Activated CD8-positive, alpha-beta T cell treated with anti-CD3 and anti-CD28 coated beads for 36 hours (primary cell): ENCODE measurements around the gene DAPK1. TPM values are rescaled to one million over a fixed set of nuclear protein-coding genes. Genes with fewer than 3 reads are reported as not detected.

ENCODE experiments used
- ATAC-seq: fragments of 200-7000 bp; cut with Tn5 transposase; one replicate; pipeline ENCODE4 v1.10.0; 2021; ENCODE audit warnings: mild to moderate bottlenecking, moderate library complexity
- CTCF ChIA-PET: fragments of 350-600 bp; sonication (Branson Sonifier 250); formaldehyde crosslinking; loops from one replicate; lab custom pipeline; 2021; ENCODE audit warnings: antibody characterized with exemption; lab: Charles Lee
- POLR2A ChIA-PET: fragments of 350-600 bp; sonication (Branson Sonifier 250); formaldehyde crosslinking; loops from one replicate; lab custom pipeline; 2021; ENCODE audit warnings: antibody characterized with exemption; lab: Charles Lee
- DNase-seq: peaks from one replicate; pipeline ENCODE4 v3.0.0-alpha.2; 2020
- H3K27ac Mint-ChIP-seq: one replicate; pipeline ENCODE4 v1.8.0; 2021; ENCODE audit warnings: mild to moderate bottlenecking, mixed read lengths
- H3K27me3 Mint-ChIP-seq: one replicate; pipeline ENCODE4 v1.8.0; 2021; ENCODE audit warnings: mixed read lengths
- H3K36me3 Mint-ChIP-seq: one replicate; pipeline ENCODE4 v1.8.0; 2021; ENCODE audit warnings: low read depth, mixed read lengths
- H3K4me1 Mint-ChIP-seq: one replicate; pipeline ENCODE4 v1.8.0; 2021; ENCODE audit warnings: low read depth, mixed read lengths
- H3K4me3 Mint-ChIP-seq: one replicate; pipeline ENCODE4 v1.8.0; 2021; ENCODE audit warnings: mild to moderate bottlenecking, moderate library complexity, mixed read lengths
- H3K9me3 Mint-ChIP-seq: one replicate; pipeline ENCODE4 v1.8.0; 2021; ENCODE audit warnings: mixed read lengths
- intact Hi-C: fragments of 100-400 bp; cut with micrococcal nuclease; formaldehyde crosslinking; loops from one replicate; pipeline ENCODE4 v1.10.0; 2022
- total RNA-seq, 2 experiments: library from RNA; stranded (reverse); gene quantifications; one replicate each; pipeline ENCODE4 v1.2.3, GENCODE V29; 2021
- TF ChIP-seq, protein P1 (sequence below): fragments of 200-600 bp; IDR thresholded peaks from one replicate; pipeline ENCODE4 v1.8.0; 2022; ENCODE audit warnings: antibody characterized with exemption, mild to moderate bottlenecking

The DAPK1 gene
- total RNA-seq, 2 experiments from 2014 or later, result 1.7 to 2.1 TPM

DNA sequence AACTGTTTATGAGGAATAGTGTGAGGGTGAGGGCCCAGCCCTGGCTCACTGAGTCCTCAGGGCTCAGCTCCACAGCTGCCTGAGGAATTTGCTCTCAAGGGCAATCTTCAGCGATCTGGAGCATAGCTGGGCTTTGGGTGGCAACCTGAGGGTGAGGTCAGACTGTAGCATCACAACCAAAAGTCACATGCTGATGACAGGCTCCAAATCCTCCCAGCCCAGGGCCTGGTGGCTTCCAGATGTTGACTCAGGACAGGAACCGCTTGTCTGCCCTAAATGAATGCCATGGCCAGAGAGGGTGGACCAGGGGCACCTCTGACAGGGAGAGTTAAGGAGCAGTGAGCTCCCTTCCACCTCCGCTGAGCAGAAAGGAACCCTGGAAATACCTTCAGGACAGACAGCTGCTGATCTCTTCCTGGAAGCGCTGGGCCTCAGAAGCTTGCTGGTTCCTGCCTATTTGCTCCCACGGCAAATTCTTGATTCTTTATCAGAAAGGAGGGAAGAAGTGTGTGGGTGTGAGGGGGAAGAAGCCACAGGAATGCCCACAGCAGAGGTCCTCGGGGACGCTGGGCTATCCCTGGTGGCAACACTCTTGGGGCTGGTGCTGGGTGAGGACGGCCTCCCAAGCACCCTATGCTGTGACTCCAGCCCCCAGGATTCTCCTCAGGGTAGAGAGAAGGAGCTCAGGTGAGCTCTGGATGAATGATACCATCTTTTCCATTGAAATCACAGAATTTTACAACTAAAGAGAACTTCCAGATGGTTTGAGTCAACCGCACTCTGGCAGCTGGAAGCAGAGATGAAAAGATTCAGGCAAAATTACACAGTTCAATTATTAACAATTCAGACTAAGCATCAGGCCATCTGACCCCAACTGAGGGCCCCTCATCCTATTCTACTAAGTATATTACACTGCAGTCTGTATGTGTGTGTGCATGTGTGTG, 214.5 kb downstream of the DAPK1 start:
- Mint-ChIP-seq H3K4me1 (peaks cover 22% of the 10 kb centered on the region), H3K27ac (no peak overlapping the region), H3K27me3 (peaks cover 1% of the 10 kb centered on the region), H3K36me3 (no peaks in the 10 kb centered on the region), H3K4me3 (no peak overlapping the region), H3K9me3 (no peaks in the 10 kb centered on the region)
- POLR2A ChIA-PET, result no interaction called here
- TF ChIP-seq, protein P1, sequence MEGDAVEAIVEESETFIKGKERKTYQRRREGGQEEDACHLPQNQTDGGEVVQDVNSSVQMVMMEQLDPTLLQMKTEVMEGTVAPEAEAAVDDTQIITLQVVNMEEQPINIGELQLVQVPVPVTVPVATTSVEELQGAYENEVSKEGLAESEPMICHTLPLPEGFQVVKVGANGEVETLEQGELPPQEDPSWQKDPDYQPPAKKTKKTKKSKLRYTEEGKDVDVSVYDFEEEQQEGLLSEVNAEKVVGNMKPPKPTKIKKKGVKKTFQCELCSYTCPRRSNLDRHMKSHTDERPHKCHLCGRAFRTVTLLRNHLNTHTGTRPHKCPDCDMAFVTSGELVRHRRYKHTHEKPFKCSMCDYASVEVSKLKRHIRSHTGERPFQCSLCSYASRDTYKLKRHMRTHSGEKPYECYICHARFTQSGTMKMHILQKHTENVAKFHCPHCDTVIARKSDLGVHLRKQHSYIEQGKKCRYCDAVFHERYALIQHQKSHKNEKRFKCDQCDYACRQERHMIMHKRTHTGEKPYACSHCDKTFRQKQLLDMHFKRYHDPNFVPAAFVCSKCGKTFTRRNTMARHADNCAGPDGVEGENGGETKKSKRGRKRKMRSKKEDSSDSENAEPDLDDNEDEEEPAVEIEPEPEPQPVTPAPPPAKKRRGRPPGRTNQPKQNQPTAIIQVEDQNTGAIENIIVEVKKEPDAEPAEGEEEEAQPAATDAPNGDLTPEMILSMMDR, result no peak
- ATAC-seq, result no peak
- CTCF ChIA-PET, result interaction anchor here (1.2 kb wide), 1 partner anchor 106 kb away, joined by 4 read pairs; no protein-coding TSS in a partner anchor
- intact Hi-C loops, result no loop called here
- no peak for DNase-seq

DNA sequence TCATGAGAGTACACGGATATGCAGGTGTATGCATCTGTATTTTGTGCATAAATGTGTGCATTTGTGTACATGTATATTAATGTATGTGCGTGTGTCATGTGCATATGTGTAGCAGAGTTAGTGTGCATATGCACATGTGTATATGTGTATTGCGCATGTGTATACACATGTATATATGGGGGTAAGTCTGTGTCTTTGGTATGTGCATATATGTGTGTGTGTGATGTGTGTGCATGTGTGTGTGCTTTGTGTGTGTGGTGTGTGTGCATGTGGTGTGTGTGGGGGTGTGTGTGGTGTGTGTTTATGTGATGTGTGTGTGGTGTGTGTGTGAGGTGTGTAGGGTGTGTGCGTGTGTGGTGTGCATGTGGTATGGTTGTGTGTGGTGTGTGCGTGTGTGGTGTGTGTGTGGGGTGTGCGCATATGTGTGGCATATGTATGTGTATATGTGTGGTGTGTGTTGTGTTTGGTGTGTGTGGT, 215.2 kb downstream of the DAPK1 start:
- TF ChIP-seq, protein P1, result no peak
- Mint-ChIP-seq H3K36me3 (no peaks in the 10 kb centered on the region), H3K9me3 (no peaks in the 10 kb centered on the region), H3K27ac (no peak overlapping the region), H3K4me1 (peaks cover 19% of the 10 kb centered on the region), H3K4me3 (no peak overlapping the region), H3K27me3 (peaks cover 1% of the 10 kb centered on the region)
- POLR2A ChIA-PET, result no interaction called here
- DNase-seq (no peak), ATAC-seq (no peak)
- intact Hi-C loops, result no loop called here
- CTCF ChIA-PET, result no interaction called here

DNA sequence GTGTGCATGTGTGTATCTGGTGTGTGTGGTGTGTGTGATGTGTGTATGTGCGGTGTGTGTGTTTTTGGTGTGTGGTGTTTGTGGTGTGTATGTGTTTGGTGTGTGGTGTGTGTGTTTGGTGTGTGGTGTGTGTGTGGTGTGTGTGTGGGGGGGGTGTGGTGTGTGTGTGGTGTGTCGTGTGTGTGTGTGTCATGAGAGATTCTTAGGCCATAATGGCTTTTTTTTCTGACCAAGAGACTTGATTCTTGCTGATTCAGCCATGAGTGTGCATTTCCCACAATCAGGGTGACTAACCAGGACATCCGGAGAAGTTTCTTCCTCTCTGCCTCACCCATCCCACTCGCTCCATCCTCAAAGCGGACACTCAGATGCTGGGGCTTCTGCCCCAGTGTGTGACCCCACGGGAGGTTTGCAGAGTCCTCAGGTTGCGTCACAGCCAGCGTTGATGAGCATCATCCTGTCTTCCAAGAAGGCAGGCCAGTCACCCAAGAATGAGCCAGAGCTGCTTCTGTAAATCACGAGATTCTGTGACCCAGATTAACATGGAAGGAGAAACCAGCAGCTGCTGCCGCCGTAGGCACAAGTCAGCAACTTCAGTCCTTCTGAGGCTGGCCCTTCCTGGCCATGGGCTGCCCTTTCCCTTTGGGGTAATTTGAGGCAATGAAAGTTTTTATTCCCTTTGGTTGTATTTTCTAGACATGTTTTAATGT, 215.8 kb downstream of the DAPK1 start:
- H3K4me3 Mint-ChIP-seq, result no peak overlapping the region
- CTCF ChIA-PET, result no interaction called here
- DNase-seq, result peak; percentile 24

DNA sequence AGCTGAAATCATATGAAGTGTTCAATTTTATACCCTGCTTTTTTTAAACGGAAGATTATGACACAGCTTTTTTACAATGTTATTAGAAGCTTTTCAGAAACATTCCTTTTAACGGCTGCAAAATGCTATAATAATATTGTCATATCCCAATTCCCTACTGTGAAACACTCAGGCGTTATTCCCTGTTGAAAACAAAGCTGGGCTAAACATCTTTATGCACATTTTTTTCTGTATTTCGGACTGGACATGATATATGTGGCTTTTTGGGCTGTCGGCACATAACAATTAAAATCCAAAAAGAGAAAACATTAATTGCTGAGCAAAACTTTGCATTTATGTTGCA, 216.3 kb downstream of the DAPK1 start:
- Mint-ChIP-seq H3K27ac (no peak overlapping the region), H3K36me3 (no peaks in the 10 kb centered on the region), H3K9me3 (no peaks in the 10 kb centered on the region), H3K4me1 (peaks cover 10% of the 10 kb centered on the region), H3K27me3 (peaks cover 1% of the 10 kb centered on the region), H3K4me3 (no peak overlapping the region)
- DNase-seq (no peak), ATAC-seq (no peak)
- TF ChIP-seq, protein P1, result no peak
- POLR2A ChIA-PET, result no interaction called here
- intact Hi-C loops, result no loop called here
- CTCF ChIA-PET, result no interaction called here

More for the DNA sequence above, 215.8 kb downstream of the DAPK1 start:
- Mint-ChIP-seq H3K9me3 (no peaks in the 10 kb centered on the region), H3K4me1 (peaks cover 15% of the 10 kb centered on the region), H3K27ac (no peak overlapping the region), H3K36me3 (no peaks in the 10 kb centered on the region), H3K27me3 (peaks cover 1% of the 10 kb centered on the region)
- POLR2A ChIA-PET, result no interaction called here
- TF ChIP-seq, protein P1, result no peak
- intact Hi-C loops, result no loop called here
- ATAC-seq, result peak; percentile 47

DNA sequence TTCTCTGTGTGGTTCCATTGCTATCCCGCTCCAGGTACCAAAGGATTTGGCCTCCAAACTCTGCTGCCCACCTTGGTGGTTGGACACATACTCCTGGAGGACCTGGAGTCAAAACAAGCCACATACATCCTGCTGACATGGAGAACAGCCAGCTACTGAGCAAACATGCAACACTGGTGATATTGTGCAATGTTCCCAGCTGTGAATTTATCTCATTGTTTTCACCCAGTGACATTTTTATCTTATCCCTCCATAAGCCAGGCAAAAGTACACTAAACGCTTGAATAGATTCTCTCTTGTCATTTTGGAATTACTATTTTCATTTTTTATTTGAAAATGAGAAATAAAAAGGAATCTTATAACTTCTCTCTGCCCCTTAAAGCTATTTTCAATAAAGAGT, 217.2 kb downstream of the DAPK1 start:
- DNase-seq (no peak), ATAC-seq (no peak)
- ChIA-PET CTCF (no interaction called here), POLR2A (no interaction called here)
- TF ChIP-seq, protein P1, result no peak
- no peaks in the 10 kb centered on the region for H3K36me3 Mint-ChIP-seq
- peaks cover 5% of the 10 kb centered on the region for H3K4me1 Mint-ChIP-seq
- intact Hi-C loops, result no loop called here
- H3K9me3 Mint-ChIP-seq, result no peaks in the 10 kb centered on the region
- peaks cover 1% of the 10 kb centered on the region for H3K27me3 Mint-ChIP-seq
- no peak overlapping the region for H3K4me3 Mint-ChIP-seq
- no peak overlapping the region for H3K27ac Mint-ChIP-seq
